Heart right ventricle (tissue), 16 donors: ENCODE measurements around the gene CXCR3. TPM values are rescaled to one million over a fixed set of nuclear protein-coding genes. Genes with fewer than 3 reads are reported as not detected.
A peak's percentile ranks its signal among the peaks of the same experiment; 100 is the strongest.
"Not testable (repeated sequence)": the region's sequence is repeated elsewhere in the genome, so short reads cannot be mapped to it uniquely, and the experiment has no call there.

Source experiments
- ATAC-seq, 8 donors: fragments of 200-7000 bp; cut with Tn5 transposase; one replicate each; pipeline ENCODE4 v1.9.1; 2020; ENCODE audit warnings: mild to moderate bottlenecking in 8 of 8, moderate library complexity in 8 of 8, moderate number of reproducible peaks in 1 of 8
- DNase-seq, 2 donors: peaks; one replicate each; pipeline ENCODE4 v3.0.0-alpha.2; 2020
- H3K27ac ChIP-seq, 10 donors: fragments of 200-600 bp; sonication (generic) in 2 of 10; one replicate each; pipeline versions ENCODE4 v1.5.0 to v1.8.0; 2020 to 2022; ENCODE audit warnings: mild to moderate bottlenecking in 3 of 10
- H3K27me3 ChIP-seq, 7 donors: fragments of 200-600 bp; one replicate each; pipeline ENCODE4 v1.8.0; 2021 to 2022; ENCODE audit warnings: mild to moderate bottlenecking in 2 of 7
- H3K36me3 ChIP-seq, 9 donors: fragments of 200-600 bp; sonication (generic) in 1 of 9; one replicate each; pipeline versions ENCODE4 v1.5.0 to v1.8.0; 2020 to 2022; ENCODE audit warnings: mild to moderate bottlenecking in 2 of 9
- H3K4me1 ChIP-seq, 9 donors: fragments of 200-600 bp; sonication (generic) in 1 of 9; one replicate each; pipeline versions ENCODE4 v1.5.0 to v1.8.0; 2020 to 2022; ENCODE audit warnings: mild to moderate bottlenecking in 4 of 9
- H3K4me3 ChIP-seq, 10 donors: fragments of 200-600 bp; sonication (generic) in 2 of 10; one replicate each; pipeline versions ENCODE4 v1.5.0 to v1.8.0; 2020 to 2022; ENCODE audit warnings: mild to moderate bottlenecking in 7 of 10, moderate library complexity in 2 of 10
- H3K9me3 ChIP-seq, 11 donors: fragments of 200-600 bp in 10 of 11; sonication (generic) in 2 of 11; one replicate each; pipeline versions ENCODE4 v1.5.0 to v1.8.0; 2013 to 2022; ENCODE audit warnings: mild to moderate bottlenecking in 2 of 11, control low read depth in 1 of 11, moderate library complexity in 1 of 11
- CTCF ChIP-seq, 9 donors: fragments of 200-600 bp; sonication (generic) in 2 of 9; IDR thresholded peaks; one replicate each; pipeline versions ENCODE4 v1.5.0 to v1.8.0; 2021 to 2022; ENCODE audit warnings: antibody characterized with exemption in 9 of 9, mild to moderate bottlenecking in 5 of 9, moderate library complexity in 1 of 9
- WGBS, 2 donors: extraction: QIAGEN DNeasy Blood & Tissue Kit; methylation state at CpG; one replicate each; pipeline ENCODE4 v1.1.7; 2013; ENCODE audit warnings: inconsistent platforms in 1 of 2; 5-methylcytosine and 5-hydroxymethylcytosine counted together
- intact Hi-C, 10 donors: fragments of 100-400 bp; cut with DNase I; formaldehyde crosslinking; loops; one replicate each; pipeline versions ENCODE4 v1.11.1 to v1.14.2; 2022
- polyA plus RNA-seq, 2 donors: library from polyadenylated mRNA; stranded (reverse); fragments of 200-250 nt; gene quantifications; one replicate each; pipeline ENCODE4 v1.2.3, GENCODE V29; 2013
- total RNA-seq, 10 donors: library from RNA; stranded (reverse); fragmentation: NEBNext Ultra II Directional in 3 of 10; extraction: Animal tissue kit (Norgen Biotek cat#: 25700) in 3 of 10; gene quantifications; one replicate each; pipeline versions ENCODE4 v1.2.1 to v1.2.4, GENCODE V29; 2021 to 2023
- donor health status: Arrhythmogenic right ventricular cardiomyopathy.
- donor health status: ischemic (EF 13 %, LVEDD 7.1; RV severe dilation, severe dysfunction).
- donor health status: healthy with polysubstance abuse.
- donor health status: DM: no; HTN: yes; CAD: no.
- donor health status: DM: no; HTN: no; CAD: no.
- donor health status: ischemic (EF 25% LVEDD 6.9; RV normal size, moderate dysfunction).
- donor health status: ischemic (EF 25% LVEDD 5.7; RV mildly dilated, moderate dysfunction).
- donor health status: healthy.
- donor health status: DM: yes; HTN: yes; CAD: no.
- donor health status: Ischemic cardiomyopathy.
- donor health status: ischemic (EF 35%, LVEDD 5.7; RV mildly dilated, moderate dysfunction).
- donor health status: nonischemic (EF 11% LVEDD 7.7; RV severe dilation, severe dysfunction).
- donor health status: DM: yes; HTN: yes; CAD: no.
- donor health status: PGD.
- donor health status: ischemic (EF 29% LVEDD 5.4; RV normal size, mild dysfunction).
- donor health status: nonischemic (EF 23%, LVEDD 6.1; RV moderate dilation, normal function).

CXCR3 gene
- total and polyA plus RNA-seq, 12 donors: 0.10 to 2.7 (median 0.24) TPM; not detected in 6

- TF ChIP-seq CTCF (IDR thresholded peaks at IDR 0.05): no peak
- H3K27ac ChIP-seq: no peak overlapping the region
- no peaks in the 10 kb centered on the region for H3K27me3 ChIP-seq
- intact Hi-C loops: no loop called here
- WGBS, 2 donors: 68 to 75% methylated on average over 16 of the region's 16 CpGs
- no peaks in the 10 kb centered on the region for H3K9me3 ChIP-seq
- ATAC-seq: peak in 1 of 8 donors; percentile 27
- DNase-seq: no peak
- H3K36me3 ChIP-seq: no peaks in the 10 kb centered on the region
- H3K4me1 ChIP-seq: no peaks in the 10 kb centered on the region
- no peak overlapping the region for H3K4me3 ChIP-seq
These were observed 46.7 kb upstream of the CXCR3 start for GRCh38 chrX:71664889-71665491.

GRCh38 chrX:71664202-71664601 is 45.9 kb upstream of the CXCR3 start:
- DNase-seq, H3K36me3 ChIP-seq, H3K27ac ChIP-seq, H3K9me3 ChIP-seq, H3K27me3 ChIP-seq, H3K4me3 ChIP-seq, H3K4me1 ChIP-seq, intact Hi-C loops: not testable (repeated sequence)
- 51 to 62% methylated on average over 7 to 8 of the region's 8 CpGs for WGBS, 2 donors
- peak in 4 of 9 donors; percentile 12 to 20 (median 18) for TF ChIP-seq CTCF (IDR thresholded peaks at IDR 0.05)
- ATAC-seq: peak in 1 of 8 donors; percentile 46

GRCh38 chrX:71663238-71663637 is 44.9 kb upstream of the CXCR3 start:
- H3K27me3 ChIP-seq, H3K27ac ChIP-seq, H3K4me3 ChIP-seq, intact Hi-C loops, H3K9me3 ChIP-seq, ATAC-seq, DNase-seq, H3K4me1 ChIP-seq, H3K36me3 ChIP-seq: not testable (repeated sequence)
- 82 to 86% methylated on average over 6 to 8 of the region's 8 CpGs for WGBS, 2 donors

GRCh38 chrX:71662654-71663053 is 44.3 kb upstream of the CXCR3 start:
- H3K27ac ChIP-seq, H3K4me1 ChIP-seq, H3K36me3 ChIP-seq, intact Hi-C loops, ATAC-seq, H3K27me3 ChIP-seq, H3K9me3 ChIP-seq, DNase-seq, H3K4me3 ChIP-seq: not testable (repeated sequence)
- 71 to 81% methylated on average over 11 of the region's 11 CpGs for WGBS, 2 donors

- Histone ChIP-seq H3K9me3 (no peaks in the 10 kb centered on the region), H3K4me3 (no peak overlapping the region), H3K36me3 (no peaks in the 10 kb centered on the region), H3K4me1 (no peaks in the 10 kb centered on the region), H3K27me3 (no peaks in the 10 kb centered on the region), H3K27ac (no peak overlapping the region)
- WGBS, 2 donors: 86% methylated on average over 12 of the region's 12 CpGs
- intact Hi-C loops: no loop called here
- TF ChIP-seq CTCF (IDR thresholded peaks at IDR 0.05): no peak
- DNase-seq (no peak), ATAC-seq (no peak)
These were observed 43.6 kb upstream of the CXCR3 start for GRCh38 chrX:71661919-71662318.
